IPS DF 4.7 (cell line): ENCODE results near the gene CDH4.

Experiments used
- DNase-seq: peaks from one replicate; pipeline ENCODE4 v3.0.0-alpha.2; 2013; ENCODE audit warnings: low spot score; ENCODE audit errors: extremely low read depth

Gene CDH4

DNA sequence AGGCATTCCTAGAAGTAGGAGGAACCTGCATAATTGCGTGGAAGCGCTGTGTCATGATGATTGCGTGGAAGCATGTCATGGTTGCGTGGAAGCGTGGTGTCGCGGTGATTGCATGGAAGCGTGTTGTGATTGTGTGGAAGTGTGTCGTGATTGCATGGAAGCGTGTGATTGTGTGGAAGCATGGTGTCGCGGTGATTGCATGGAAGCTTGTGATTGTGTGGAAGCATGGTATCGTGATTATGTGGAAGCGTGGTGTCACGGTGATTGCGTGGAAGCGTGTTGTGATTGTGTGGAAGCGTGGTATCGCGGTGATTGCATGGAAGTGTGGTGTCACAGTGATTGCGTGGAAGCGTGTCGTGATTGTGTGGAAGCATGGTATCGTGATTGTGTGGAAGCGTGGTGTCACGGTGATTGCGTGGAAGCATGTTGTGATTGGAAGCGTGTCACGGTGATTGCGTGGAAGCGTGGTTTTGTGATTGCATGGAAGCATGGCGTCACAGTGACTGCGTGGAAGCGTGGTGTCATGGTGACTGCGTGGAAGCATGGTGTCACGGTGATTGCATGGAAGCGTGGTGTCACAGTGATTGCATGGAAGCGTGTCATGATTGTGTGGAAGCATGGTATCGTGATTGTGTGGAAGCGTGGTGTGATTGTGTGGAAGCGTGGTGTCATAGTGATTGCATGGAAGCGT is 667.8 kb downstream of the CDH4 start:
- DNase-seq = no peak

DNA sequence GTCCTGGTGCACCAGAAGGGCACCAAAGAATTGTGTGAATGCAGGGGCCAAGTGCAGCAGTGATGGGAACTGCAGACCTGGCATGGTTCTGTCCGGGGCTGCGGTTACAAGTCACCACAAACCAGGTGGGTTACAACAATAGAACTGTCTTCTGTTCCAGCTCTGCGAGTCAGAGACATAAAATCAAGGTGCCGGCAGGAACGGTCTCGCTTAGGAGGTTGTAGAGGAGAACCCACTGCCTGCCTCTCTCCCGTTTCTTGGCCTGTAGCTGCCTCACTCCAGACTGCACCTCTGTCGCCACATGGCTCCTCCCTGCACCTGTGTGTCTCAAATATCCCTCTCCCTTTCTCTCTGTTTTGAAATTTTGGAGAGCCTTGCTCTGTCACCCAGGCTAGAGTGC is 670.4 kb downstream of the CDH4 start:
- DNase-seq = no peak

DNA sequence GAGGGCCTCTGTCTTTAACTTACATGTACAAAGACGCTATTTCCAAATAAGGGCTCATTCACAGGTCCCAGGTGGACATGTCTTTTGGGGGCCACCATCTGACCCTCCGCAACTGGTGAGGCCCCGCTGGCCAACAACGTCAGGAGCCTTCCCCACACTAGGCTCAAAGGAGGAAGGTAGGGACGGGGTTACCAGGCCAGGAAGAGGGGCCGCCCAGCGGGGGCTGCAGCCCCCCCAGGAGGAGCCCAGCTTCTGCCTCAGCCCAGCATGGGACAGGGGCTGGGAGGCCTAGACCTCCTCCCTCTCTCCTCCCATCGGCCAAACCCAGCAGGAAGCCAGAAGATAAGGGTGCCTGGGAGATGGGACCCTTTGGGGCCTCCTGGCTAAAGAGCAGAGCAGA is 670.9 kb downstream of the CDH4 start:
- no peak for DNase-seq

DNA sequence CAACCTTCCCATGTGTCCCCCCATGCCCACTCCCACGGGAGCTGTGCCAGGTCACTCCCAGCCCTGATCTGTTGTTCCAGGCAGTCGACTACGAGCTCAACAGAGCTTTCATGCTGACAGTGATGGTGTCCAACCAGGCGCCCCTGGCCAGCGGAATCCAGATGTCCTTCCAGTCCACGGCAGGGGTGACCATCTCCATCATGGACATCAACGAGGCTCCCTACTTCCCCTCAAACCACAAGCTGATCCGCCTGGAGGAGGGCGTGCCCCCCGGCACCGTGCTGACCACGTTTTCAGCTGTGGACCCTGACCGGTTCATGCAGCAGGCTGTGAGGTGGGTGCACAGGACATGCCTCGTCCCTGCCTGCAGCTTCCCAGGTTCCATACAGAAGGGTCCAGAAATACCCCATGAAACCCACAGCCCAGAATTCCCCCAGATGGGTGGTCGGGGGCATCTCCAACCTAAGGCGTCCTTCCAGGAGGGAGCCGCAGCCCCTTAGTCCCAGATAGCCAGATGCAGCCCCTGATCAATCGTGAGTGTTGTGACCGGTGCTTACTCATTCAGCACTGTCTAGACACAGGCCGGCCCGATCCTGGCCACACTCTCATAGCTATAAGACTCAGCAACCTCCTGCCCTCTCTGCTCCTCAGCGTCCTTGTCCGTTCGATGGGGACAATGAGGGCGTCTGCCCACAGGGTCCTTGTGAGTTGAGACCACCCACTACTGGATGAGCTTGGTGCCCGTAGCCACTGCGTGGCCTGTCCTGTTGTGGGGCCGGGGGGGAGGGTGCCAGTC is 671.5 kb downstream of the CDH4 start:
- DNase-seq = no peak

- DNase-seq = no peak
These were observed 672.3 kb downstream of the CDH4 start for GRCh38 chr20:61924211-61924857.

DNA sequence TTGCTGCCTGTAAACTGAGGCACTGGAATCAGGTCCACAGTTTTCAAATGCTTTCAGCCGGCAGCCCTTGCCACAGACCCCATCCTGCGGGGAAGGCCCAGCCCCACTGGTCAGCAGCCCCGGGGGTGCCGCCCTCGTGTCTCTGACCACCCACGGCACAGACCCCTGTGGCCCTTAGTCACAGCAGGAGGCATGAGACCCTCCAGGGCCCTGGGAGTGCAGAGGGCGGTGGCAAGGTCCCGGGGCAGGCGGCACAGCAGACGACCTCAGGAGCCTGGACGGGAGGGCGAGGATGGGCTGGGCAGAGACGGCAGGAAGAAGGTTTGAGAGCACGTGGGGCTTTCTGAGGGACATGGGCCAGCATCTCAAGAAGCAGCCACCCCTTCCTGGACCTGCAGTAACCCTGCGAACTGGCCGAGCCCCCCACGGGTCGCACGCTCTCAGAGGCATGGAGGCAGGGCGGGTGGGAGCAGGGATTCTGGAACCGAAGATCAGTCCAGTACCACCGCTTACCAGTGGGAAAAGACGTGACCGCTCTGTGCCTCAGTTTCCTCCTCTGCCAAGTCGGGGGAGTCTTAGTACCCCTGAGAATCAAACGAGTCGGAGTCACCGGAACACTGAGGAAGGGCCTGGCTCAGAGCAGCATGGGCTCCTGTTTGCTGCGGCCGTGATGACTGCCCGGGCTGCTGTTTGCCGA is 672.9 kb downstream of the CDH4 start:
- no peak for DNase-seq

- no peak for DNase-seq
These were observed 673.6 kb downstream of the CDH4 start for GRCh38 chr20:61925555-61926252.

- no peak for DNase-seq
These were observed 674.2 kb downstream of the CDH4 start for GRCh38 chr20:61926253-61926613.

DNA sequence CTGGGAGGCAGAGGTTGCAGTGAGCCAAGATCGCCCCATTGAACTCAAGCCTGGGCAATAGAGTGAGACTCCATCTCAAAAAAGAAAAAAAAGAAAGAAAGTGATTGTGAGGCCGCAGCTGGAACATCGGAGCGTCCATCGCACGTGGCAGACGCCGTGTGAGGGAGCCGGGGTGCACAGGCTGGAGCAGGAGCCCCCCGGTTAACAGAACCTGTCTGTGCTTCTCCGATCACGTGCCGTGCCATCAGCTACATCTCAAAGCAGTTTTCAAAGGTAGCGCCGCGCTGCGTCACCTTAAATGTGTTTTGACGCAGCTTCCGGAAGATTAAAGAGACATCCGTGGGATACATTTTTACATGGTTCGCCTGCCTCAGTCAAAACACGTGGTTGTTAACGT is 674.7 kb downstream of the CDH4 start:
- DNase-seq = no peak

- DNase-seq = no peak
These were observed 675.2 kb downstream of the CDH4 start for GRCh38 chr20:61927193-61927825.

GRCh38 chr20:61927826-61928541 is 675.9 kb downstream of the CDH4 start:
- DNase-seq = no peak

DNA sequence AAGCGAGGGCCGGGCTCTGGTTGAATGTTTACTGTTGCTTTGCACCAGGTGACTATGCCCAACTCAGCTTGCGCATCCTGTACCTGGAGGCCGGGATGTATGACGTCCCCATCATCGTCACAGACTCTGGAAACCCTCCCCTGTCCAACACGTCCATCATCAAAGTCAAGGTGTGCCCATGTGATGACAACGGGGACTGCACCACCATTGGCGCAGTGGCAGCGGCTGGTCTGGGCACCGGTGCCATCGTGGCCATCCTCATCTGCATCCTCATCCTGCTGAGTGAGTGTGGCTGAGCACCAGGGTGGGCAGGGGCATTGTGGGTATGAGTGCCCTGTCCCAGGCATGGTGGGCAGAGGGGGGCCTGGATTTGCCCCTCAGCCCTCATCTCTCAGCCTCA is 677.5 kb downstream of the CDH4 start:
- DNase-seq = no peak

DNA sequence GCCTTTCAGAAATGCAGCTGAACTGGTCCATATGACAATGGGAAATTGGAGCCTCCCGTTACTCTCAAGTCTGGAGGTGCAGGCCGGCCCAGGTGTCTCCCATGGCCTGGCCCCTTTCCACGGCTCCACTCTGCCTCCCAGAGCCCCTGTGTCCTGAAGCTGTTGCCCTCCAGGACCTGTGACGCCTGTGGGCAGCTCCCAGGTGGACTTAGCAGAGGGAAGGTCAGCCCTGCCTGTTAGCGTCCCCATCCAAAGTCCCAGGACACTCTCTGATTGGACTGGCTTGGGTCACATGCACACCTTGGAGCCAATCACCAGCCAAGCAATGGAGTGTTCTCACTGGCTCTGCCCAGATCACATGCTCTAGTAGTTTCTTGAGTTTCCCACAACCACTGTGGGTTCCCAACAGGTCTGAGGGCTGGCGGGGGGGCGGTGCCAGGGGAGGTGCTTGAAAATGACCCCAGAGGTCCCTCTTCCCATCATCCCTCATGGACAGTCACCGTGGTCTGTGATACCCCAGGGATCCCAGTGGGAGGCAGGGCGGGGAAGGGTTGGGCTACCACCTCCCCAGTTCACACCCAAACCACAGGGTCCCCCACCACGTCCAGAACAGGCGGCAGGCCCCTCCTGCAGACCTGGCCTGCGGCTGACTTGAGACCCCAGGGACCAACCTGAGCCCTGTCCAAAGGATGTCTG is 678.1 kb downstream of the CDH4 start:
- no peak for DNase-seq

GRCh38 chr20:61930776-61931475 is 678.9 kb downstream of the CDH4 start:
- no peak for DNase-seq

- no peak for DNase-seq
These were observed 679.6 kb downstream of the CDH4 start for GRCh38 chr20:61931476-61932198.

DNA sequence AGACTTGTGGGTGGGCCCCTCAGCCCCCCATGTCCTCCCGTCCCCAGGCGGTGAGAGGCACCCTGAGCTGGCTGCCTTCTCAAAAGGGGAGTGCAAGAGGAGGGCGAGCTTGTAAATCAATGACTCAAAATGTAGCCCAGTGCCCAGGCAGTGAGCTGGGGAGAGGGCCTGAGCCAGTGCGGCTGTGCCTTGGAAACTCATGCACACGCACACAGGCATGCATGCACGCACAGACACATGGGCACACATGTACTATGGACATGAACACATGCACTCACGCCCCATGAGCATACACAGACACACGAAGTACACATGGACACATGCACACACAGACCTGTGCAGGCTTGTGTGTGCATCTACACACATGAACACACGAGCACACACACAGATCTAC is 680.1 kb downstream of the CDH4 start:
- no peak for DNase-seq

GRCh38 chr20:61932711-61933480 is 680.8 kb downstream of the CDH4 start:
- DNase-seq = no peak
